Measurements from ENCODE around the gene DNAJC5. TPM values are rescaled to one million over a fixed set of nuclear protein-coding genes. Genes with fewer than 3 reads are reported as not detected.

The DNAJC5 gene
- total and polyA plus RNA-seq, 2 donors (not counting 3 experiments of a cell fraction or from before 2014, with no cell fraction given) = 44.7 to 60.3 TPM

DNA sequence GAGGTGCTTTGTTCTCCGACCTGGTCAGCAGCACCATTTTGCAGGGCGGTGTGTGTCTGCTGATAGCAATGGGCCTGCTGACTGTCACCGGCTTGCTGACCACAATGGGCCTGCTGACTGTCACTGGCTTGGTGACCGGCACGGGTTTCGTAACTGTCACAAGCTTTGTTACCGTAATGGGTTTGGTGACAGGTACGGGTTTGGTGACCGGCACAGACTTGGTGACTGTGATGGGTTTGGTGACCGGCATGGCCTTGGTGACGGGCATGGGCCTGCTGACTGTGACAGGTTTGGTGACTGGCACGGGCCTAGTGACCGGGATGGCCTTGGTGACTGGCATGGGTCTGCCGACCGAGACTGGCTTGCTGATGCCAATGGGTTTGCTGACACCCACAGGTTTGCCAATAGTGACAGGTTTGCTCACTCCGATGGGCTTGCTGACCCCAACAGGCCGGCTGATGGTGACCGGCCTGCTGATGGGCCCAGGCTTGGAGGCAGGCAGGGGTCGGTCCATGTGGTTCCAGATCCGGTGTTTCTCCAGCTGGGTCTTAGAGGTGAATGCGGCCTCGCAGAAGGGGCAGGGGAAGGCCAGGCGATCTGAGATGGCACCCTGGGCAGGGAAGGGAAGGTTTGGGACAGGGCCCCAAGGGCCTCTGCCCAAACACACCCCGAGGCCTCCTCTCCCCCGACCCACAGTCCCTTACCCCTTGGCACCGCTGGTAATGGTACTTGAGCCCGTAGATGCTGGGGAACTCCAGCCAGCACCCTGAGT, 71.4 kb downstream of the DNAJC5 start:
- dilution Hi-C loops (cut with MboI; ENCODE audit: extremely low pct_ligation_motif_present, low sequenced_read_pairs) (no loop called here), intact Hi-C loops (cut with micrococcal nuclease) (no loop called here)
- Histone ChIP-seq H2AFZ (ENCODE audit: low read depth, low read length) (no peak overlapping the region), H3K4me1 (ENCODE audit: control insufficient read depth, extremely low read depth, insufficient read depth, low read length) (peaks cover 9% of the 10 kb centered on the region), H3K4me3 (replicated peaks in 1 of 3; ENCODE audit: insufficient read depth in 1 of 3, low read depth in 1 of 3, low read length in 3 of 3) (no peak overlapping the region), H3K79me2 (ENCODE audit: control insufficient read depth, insufficient read depth, low read length) (peaks cover 7% of the 10 kb centered on the region), H3K9me1 (replicated peaks; ENCODE audit: control insufficient read depth, extremely low read depth, insufficient read depth, low read length) (no peaks in the 10 kb centered on the region), H3K4me2 (ENCODE audit: insufficient read depth, low read length) (no peak overlapping the region), H4K20me1 (replicated peaks; ENCODE audit: control insufficient read depth, extremely low read depth, insufficient read depth, low read length) (no peaks in the 10 kb centered on the region), H3K27ac (ENCODE audit: insufficient read depth, low read depth, low read length) (no peak overlapping the region), H3K9me3 (replicated peaks; ENCODE audit: control insufficient read depth, insufficient read depth, low read length) (no peaks in the 10 kb centered on the region), H3K36me3 (ENCODE audit: control insufficient read depth in 2 of 2, extremely low read depth in 1 of 2, insufficient read depth in 2 of 2, low read length in 2 of 2) (peaks cover 12 to 43% of the 10 kb centered on the region in 2 experiments), H3K9ac (replicated peaks; ENCODE audit: extremely low read depth, insufficient read depth, low read length) (no peak overlapping the region), H3K27me3 (ENCODE audit: control insufficient read depth in 2 of 2, insufficient read depth in 2 of 2, low read length in 2 of 2) (no peaks in the 10 kb centered on the region)
- no peak for FAIRE-seq
- no TSS peak for BruUV-seq (replicated peaks)
- CTCF ChIA-PET = no interaction called here
- TF ChIP-seq GATA2 (IDR thresholded peaks at IDR 0.05; ENCODE audit: insufficient read depth, insufficient read length, low read depth, low read length) = no peak
- no peak for TF ChIP-seq EZH2 (IDR thresholded peaks at IDR 0.05; ENCODE audit: borderline replicate concordance, low read depth, low read length, severe bottlenecking)
- TF ChIP-seq, protein P1, sequence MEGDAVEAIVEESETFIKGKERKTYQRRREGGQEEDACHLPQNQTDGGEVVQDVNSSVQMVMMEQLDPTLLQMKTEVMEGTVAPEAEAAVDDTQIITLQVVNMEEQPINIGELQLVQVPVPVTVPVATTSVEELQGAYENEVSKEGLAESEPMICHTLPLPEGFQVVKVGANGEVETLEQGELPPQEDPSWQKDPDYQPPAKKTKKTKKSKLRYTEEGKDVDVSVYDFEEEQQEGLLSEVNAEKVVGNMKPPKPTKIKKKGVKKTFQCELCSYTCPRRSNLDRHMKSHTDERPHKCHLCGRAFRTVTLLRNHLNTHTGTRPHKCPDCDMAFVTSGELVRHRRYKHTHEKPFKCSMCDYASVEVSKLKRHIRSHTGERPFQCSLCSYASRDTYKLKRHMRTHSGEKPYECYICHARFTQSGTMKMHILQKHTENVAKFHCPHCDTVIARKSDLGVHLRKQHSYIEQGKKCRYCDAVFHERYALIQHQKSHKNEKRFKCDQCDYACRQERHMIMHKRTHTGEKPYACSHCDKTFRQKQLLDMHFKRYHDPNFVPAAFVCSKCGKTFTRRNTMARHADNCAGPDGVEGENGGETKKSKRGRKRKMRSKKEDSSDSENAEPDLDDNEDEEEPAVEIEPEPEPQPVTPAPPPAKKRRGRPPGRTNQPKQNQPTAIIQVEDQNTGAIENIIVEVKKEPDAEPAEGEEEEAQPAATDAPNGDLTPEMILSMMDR (IDR thresholded peaks at IDR 0.05; ENCODE audit: extremely low read depth in 1 of 2, insufficient read depth in 1 of 2, low read depth in 1 of 2, low read length in 2 of 2) = no peak
- no peak for TF ChIP-seq FOS (IDR thresholded peaks at IDR 0.05; ENCODE audit: borderline replicate concordance, insufficient read depth, low read length)
- no peak for TF ChIP-seq JUN (IDR thresholded peaks at IDR 0.05; ENCODE audit: borderline replicate concordance, insufficient read depth, insufficient read length, low read depth)
- no peak for TF ChIP-seq MYC (IDR thresholded peaks at IDR 0.05; ENCODE audit: low read depth, low read length)
- no peak for TF ChIP-seq POLR2A (IDR thresholded peaks at IDR 0.05; ENCODE audit: low read depth, low read length)
- TF ChIP-seq, protein P2, sequence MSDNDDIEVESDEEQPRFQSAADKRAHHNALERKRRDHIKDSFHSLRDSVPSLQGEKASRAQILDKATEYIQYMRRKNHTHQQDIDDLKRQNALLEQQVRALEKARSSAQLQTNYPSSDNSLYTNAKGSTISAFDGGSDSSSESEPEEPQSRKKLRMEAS (IDR thresholded peaks at IDR 0.05; ENCODE audit: insufficient read depth, insufficient read length) = no peak
- no peak for TF ChIP-seq POLR2AphosphoS5 (IDR thresholded peaks at IDR 0.05; ENCODE audit: insufficient read depth, low read depth, low read length)
- DNase-seq (ENCODE audit: low read depth, low spot score) = no peak
- POLR2A ChIA-PET = no interaction called here
